Type B pancreatic cell (in vitro differentiated cells): Measurements from ENCODE around the gene PMFBP1. TPM values are rescaled to one million over a fixed set of nuclear protein-coding genes. Genes with fewer than 3 reads are reported as not detected.
A peak's percentile ranks its signal among the peaks of the same experiment; 100 is the strongest.

Experiments used
- DNase-seq: peaks from one replicate; pipeline ENCODE4 v3.0.0; 2021; ENCODE audit warnings: mixed read lengths; ENCODE audit not compliant: unreplicated experiment; ENCODE audit errors: extremely low spot score
- H3K27ac Mint-ChIP-seq: 2 replicates; pipeline ENCODE4 v1.8.0; 2021; ENCODE audit warnings: mild to moderate bottlenecking, mixed read lengths
- H3K27me3 Mint-ChIP-seq: 2 replicates; pipeline ENCODE4 v1.8.0; 2021; ENCODE audit warnings: mixed read lengths
- H3K36me3 Mint-ChIP-seq: 2 replicates; pipeline ENCODE4 v1.8.0; 2021; ENCODE audit warnings: mixed read lengths
- H3K4me1 Mint-ChIP-seq: one replicate; pipeline ENCODE4 v1.8.0; 2021; ENCODE audit warnings: mixed read lengths; ENCODE audit not compliant: unreplicated experiment
- H3K4me3 Mint-ChIP-seq: 2 replicates; pipeline ENCODE4 v1.8.0; 2021; ENCODE audit warnings: mild to moderate bottlenecking, mixed read lengths
- H3K9me3 Mint-ChIP-seq: 2 replicates; pipeline ENCODE4 v1.8.0; 2021; ENCODE audit warnings: mixed read lengths
- CTCF ChIP-seq: fragments of 200-600 bp; sonication (generic); conservative IDR thresholded peaks from 2 replicates; pipeline ENCODE4 v1.5.0; 2021; ENCODE audit warnings: antibody characterized with exemption, mild to moderate bottlenecking
- total RNA-seq: library from RNA; stranded (reverse); gene quantifications from 2 replicates; pipeline ENCODE4 v1.2.1, GENCODE V29; 2021; ENCODE audit warnings: low replicate concordance

Gene PMFBP1
- total RNA-seq, 1 donor from 2014 or later, result 3.8 TPM

DNA sequence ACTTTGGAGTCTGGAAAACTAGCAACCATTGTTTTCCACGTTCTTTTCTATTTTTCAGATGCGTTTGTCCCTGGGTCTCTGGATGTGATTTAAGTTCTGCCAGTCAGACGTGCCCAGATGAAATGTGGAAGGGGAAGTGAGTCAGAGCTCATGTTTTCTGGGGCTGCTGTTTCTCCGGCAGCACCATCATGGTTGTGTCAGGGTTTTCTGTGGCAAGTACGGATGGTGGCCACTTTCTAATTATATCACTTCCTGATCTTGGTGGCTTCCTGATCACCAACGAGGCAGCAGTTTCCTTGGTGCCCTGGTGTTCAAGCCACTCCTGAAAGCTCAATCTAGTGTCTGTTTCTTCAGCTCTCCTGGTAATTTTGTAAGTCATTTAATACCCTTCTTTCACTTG, 31.4 kb upstream of the PMFBP1 start:
- no peak for DNase-seq
- H3K4me3 Mint-ChIP-seq, result no peak overlapping the region
- peaks cover 32% of the 10 kb centered on the region for H3K4me1 Mint-ChIP-seq
- H3K36me3 Mint-ChIP-seq, result no peaks in the 10 kb centered on the region
- TF ChIP-seq CTCF, result no peak
- H3K27ac Mint-ChIP-seq, result peak overlapping the region; percentile 25
- H3K9me3 Mint-ChIP-seq, result peaks cover 4% of the 10 kb centered on the region
- no peaks in the 10 kb centered on the region for H3K27me3 Mint-ChIP-seq

- TF ChIP-seq CTCF, result no peak
- no peak for DNase-seq
- no peaks in the 10 kb centered on the region for H3K36me3 Mint-ChIP-seq
- H3K27ac Mint-ChIP-seq, result no peak overlapping the region
- peaks cover 44% of the 10 kb centered on the region for H3K4me1 Mint-ChIP-seq
- no peaks in the 10 kb centered on the region for H3K27me3 Mint-ChIP-seq
- H3K9me3 Mint-ChIP-seq, result peaks cover 4% of the 10 kb centered on the region
- H3K4me3 Mint-ChIP-seq, result no peak overlapping the region
These were observed 30.1 kb upstream of the PMFBP1 start for GRCh38 chr16:72202014-72202413.

GRCh38 chr16:72201387-72201786, 29.4 kb upstream of the PMFBP1 start:
- Mint-ChIP-seq H3K27me3 (no peaks in the 10 kb centered on the region), H3K27ac (no peak overlapping the region), H3K9me3 (peaks cover 4% of the 10 kb centered on the region), H3K36me3 (no peaks in the 10 kb centered on the region), H3K4me1 (peaks cover 48% of the 10 kb centered on the region), H3K4me3 (no peak overlapping the region)
- no peak for DNase-seq
- TF ChIP-seq CTCF, result no peak

- Mint-ChIP-seq H3K27me3 (no peaks in the 10 kb centered on the region), H3K27ac (peak overlapping the region; percentile 80), H3K4me3 (peak overlapping the region; percentile 8), H3K9me3 (peaks cover 4% of the 10 kb centered on the region), H3K36me3 (no peaks in the 10 kb centered on the region), H3K4me1 (peaks cover 59% of the 10 kb centered on the region)
- no peak for DNase-seq
- TF ChIP-seq CTCF, result no peak
These were observed 27.9 kb upstream of the PMFBP1 start for GRCh38 chr16:72199761-72200337.

DNA sequence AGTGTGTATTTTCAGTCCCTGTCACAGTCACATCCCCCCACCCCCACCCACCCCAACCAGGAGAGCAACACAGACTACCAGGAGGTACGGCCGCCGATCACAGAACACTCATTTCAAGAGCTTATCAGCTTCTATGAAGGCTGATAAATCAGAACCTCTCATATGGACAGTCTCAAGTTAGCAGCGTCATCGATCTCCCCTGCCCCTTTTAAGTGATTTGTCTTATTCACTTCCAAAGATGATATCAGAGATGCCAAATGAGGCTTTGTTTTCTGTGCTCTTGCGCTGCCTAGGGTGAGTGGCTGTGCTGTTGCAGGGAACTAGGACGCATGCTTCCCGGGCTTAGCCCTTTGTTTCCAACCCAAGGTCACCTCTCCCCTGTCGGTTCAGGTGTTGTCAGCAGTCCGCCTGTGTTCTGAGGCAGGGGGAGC, 26.8 kb upstream of the PMFBP1 start:
- Mint-ChIP-seq H3K9me3 (peaks cover 4% of the 10 kb centered on the region), H3K27ac (peak overlapping the region; percentile 80), H3K4me1 (peaks cover 55% of the 10 kb centered on the region), H3K4me3 (peak overlapping the region; percentile 40), H3K36me3 (no peaks in the 10 kb centered on the region), H3K27me3 (no peaks in the 10 kb centered on the region)
- TF ChIP-seq CTCF, result no peak
- no peak for DNase-seq
